Fibroblast of lung (primary cell): ENCODE measurements around the gene ZDHHC14. TPM values are rescaled to one million over a fixed set of nuclear protein-coding genes. Genes with fewer than 3 reads are reported as not detected.

Experiments used
- DNase-seq, 2 donors: peaks; one replicate each; pipeline versions ENCODE4 v3.0.0 to v3.0.0-alpha.2; 2010; ENCODE audit warnings: low read depth in 2 of 2
- H2AFZ ChIP-seq: 2 replicates; pipeline ENCODE4 v1.5.1; 2012; ENCODE audit warnings: low read length, control low read depth, inconsistent platforms
- H3K27ac ChIP-seq: 2 replicates; pipeline ENCODE4 v1.5.1; 2011; ENCODE audit warnings: low read length, control low read depth; ENCODE audit not compliant: insufficient read depth
- H3K27me3 ChIP-seq: 2 replicates; pipeline ENCODE4 v1.5.1; 2011; ENCODE audit warnings: mild to moderate bottlenecking, low read length; ENCODE audit not compliant: control insufficient read depth, insufficient read depth
- H3K36me3 ChIP-seq: 2 replicates; pipeline ENCODE4 v1.5.1; 2011; ENCODE audit warnings: low read length; ENCODE audit not compliant: control insufficient read depth, insufficient read depth
- H3K4me1 ChIP-seq: 2 replicates; pipeline ENCODE4 v1.5.1; 2011; ENCODE audit warnings: low read length; ENCODE audit not compliant: control insufficient read depth, insufficient read depth; ENCODE audit errors: extremely low read depth
- H3K4me2 ChIP-seq: 2 replicates; pipeline ENCODE4 v1.5.1; 2011; ENCODE audit warnings: low read length, control low read depth; ENCODE audit not compliant: insufficient read depth; ENCODE audit errors: extremely low read depth
- H3K4me3 ChIP-seq, 4 experiments: fragments of 200-600 bp in 1 of 4; sonication (generic) in 1 of 4; replicated peaks in 1 of 4; 2 replicates each; pipeline ENCODE4 v1.5.1; 2011 to 2016; ENCODE audit warnings: low read length in 4 of 4, low read depth in 3 of 4, mild to moderate bottlenecking in 3 of 4, control low read depth in 2 of 4, inconsistent platforms in 1 of 4, mixed read lengths in 1 of 4; ENCODE audit not compliant: insufficient read depth in 1 of 4; ENCODE audit errors: control extremely low read depth in 1 of 4
- H3K79me2 ChIP-seq: 2 replicates; pipeline ENCODE4 v1.5.1; 2012; ENCODE audit warnings: mild to moderate bottlenecking, low read length, inconsistent platforms; ENCODE audit not compliant: control insufficient read depth, insufficient read depth
- H3K9ac ChIP-seq: 2 replicates; pipeline ENCODE4 v1.5.1; 2011; ENCODE audit warnings: mild to moderate bottlenecking, low read length, control low read depth; ENCODE audit not compliant: insufficient read depth
- H3K9me3 ChIP-seq: 2 replicates; pipeline ENCODE4 v1.5.1; 2012; ENCODE audit warnings: low read depth, low read length; ENCODE audit not compliant: control insufficient read depth, insufficient read depth
- H4K20me1 ChIP-seq: 2 replicates; pipeline ENCODE4 v1.5.1; 2011; ENCODE audit warnings: low read length; ENCODE audit not compliant: control insufficient read depth, insufficient read depth; ENCODE audit errors: extremely low read depth
- CTCF ChIP-seq, 2 donors: IDR thresholded peaks in 1 of 2; conservative IDR thresholded peaks in 1 of 2; 1 replicate in 1 of 2; 2 replicates in 1 of 2; pipeline ENCODE4 v1.5.1; 2011 to 2012; ENCODE audit warnings: low read length in 2 of 2, control low read depth in 1 of 2, inconsistent platforms in 1 of 2, low read depth in 1 of 2, mild to moderate bottlenecking in 1 of 2
- EZH2 ChIP-seq: IDR thresholded peaks from 2 replicates; pipeline ENCODE4 v1.5.1; 2012; ENCODE audit warnings: low read length, control low read depth, mild to moderate bottlenecking; ENCODE audit errors: missing control alignments
- polyA plus RNA-seq, 2 donors: library from polyadenylated mRNA; depleted of rRNA in 1 of 2; stranded (reverse) in 1 of 2; unstranded in 1 of 2; fragments of >200 nt; gene quantifications; 2 replicates each; pipeline ENCODE4 v1.2.1, GENCODE V29; 2011 to 2012; ENCODE audit warnings: missing spikeins in 1 of 2
- total RNA-seq: library from RNA; depleted of rRNA; stranded (reverse); fragments of >200 nt; gene quantifications from 2 replicates; pipeline ENCODE4 v1.2.1, GENCODE V29; 2014

ZDHHC14 gene
- total and polyA plus RNA-seq, 2 donors (not counting 1 experiment from before 2014, with no cell fraction given), result 1.7 to 3.5 TPM

- H3K4me1 ChIP-seq, result peaks cover 2% of the 10 kb centered on the region
- no peaks in the 10 kb centered on the region for H4K20me1 ChIP-seq
- DNase-seq, result no peak
- TF ChIP-seq EZH2 (no peak), CTCF (conservative IDR thresholded peaks at IDR 0.05 in 1 of 2, IDR thresholded peaks at IDR 0.05 in 1 of 2; ENCODE audit: low read depth in 1 of 2, low read length in 2 of 2) (no peak)
- H3K4me3 ChIP-seq, result no peak overlapping the region
- no peak overlapping the region for H3K27ac ChIP-seq
- H3K4me2 ChIP-seq, result no peak overlapping the region
- H2AFZ ChIP-seq, result no peak overlapping the region
- no peaks in the 10 kb centered on the region for H3K79me2 ChIP-seq
- no peaks in the 10 kb centered on the region for H3K9me3 ChIP-seq
- no peaks in the 10 kb centered on the region for H3K27me3 ChIP-seq
- H3K36me3 ChIP-seq, result no peaks in the 10 kb centered on the region
- no peak overlapping the region for H3K9ac ChIP-seq
Measured at GRCh38 chr6:157440171-157440570, 59.2 kb downstream of the ZDHHC14 start.

- H3K27me3 ChIP-seq, result no peaks in the 10 kb centered on the region
- H4K20me1 ChIP-seq, result no peaks in the 10 kb centered on the region
- TF ChIP-seq CTCF (conservative IDR thresholded peaks at IDR 0.05 in 1 of 2, IDR thresholded peaks at IDR 0.05 in 1 of 2; ENCODE audit: low read depth in 1 of 2, low read length in 2 of 2) (no peak), EZH2 (no peak)
- no peak overlapping the region for H2AFZ ChIP-seq
- H3K4me1 ChIP-seq, result peaks cover 2% of the 10 kb centered on the region
- H3K4me3 ChIP-seq, result no peak overlapping the region
- DNase-seq, result peak; percentile 47 to 70
- no peaks in the 10 kb centered on the region for H3K79me2 ChIP-seq
- H3K9me3 ChIP-seq, result no peaks in the 10 kb centered on the region
- no peaks in the 10 kb centered on the region for H3K36me3 ChIP-seq
- H3K9ac ChIP-seq, result no peak overlapping the region
- H3K27ac ChIP-seq, result no peak overlapping the region
- H3K4me2 ChIP-seq, result no peak overlapping the region
Measured at GRCh38 chr6:157442291-157442690, 61.3 kb downstream of the ZDHHC14 start.

GRCh38 chr6:157443066-157443800, 62.2 kb downstream of the ZDHHC14 start:
- H3K4me3 ChIP-seq, result no peak overlapping the region

More at GRCh38 chr6:157443066-157443800, 62.2 kb downstream of the ZDHHC14 start:
- H4K20me1 ChIP-seq, result no peaks in the 10 kb centered on the region
- peaks cover 2% of the 10 kb centered on the region for H3K4me1 ChIP-seq
- TF ChIP-seq EZH2 (no peak), CTCF (conservative IDR thresholded peaks at IDR 0.05 in 1 of 2, IDR thresholded peaks at IDR 0.05 in 1 of 2; ENCODE audit: low read depth in 1 of 2, low read length in 2 of 2) (no peak)
- no peaks in the 10 kb centered on the region for H3K27me3 ChIP-seq
- no peak overlapping the region for H3K4me2 ChIP-seq
- no peak overlapping the region for H3K27ac ChIP-seq
- H3K9ac ChIP-seq, result no peak overlapping the region
- no peaks in the 10 kb centered on the region for H3K79me2 ChIP-seq
- H3K9me3 ChIP-seq, result no peaks in the 10 kb centered on the region
- DNase-seq, result peak; percentile 51 to 94
- H3K36me3 ChIP-seq, result no peaks in the 10 kb centered on the region
- H2AFZ ChIP-seq, result no peak overlapping the region
